Activated CD4-positive, alpha-beta T cell treated with anti-CD3 and anti-CD28 coated beads, Interleukin-2, amount 50 U/mL, for 4 hours (primary cell): ENCODE measurements around the gene MGAT4A.

Experiments
- DNase-seq, 2 experiments: peaks; one replicate each; pipeline ENCODE4 v3.0.0-alpha.2; 2020

The MGAT4A gene

GRCh38 chr2:98569197-98569793 is 161.6 kb downstream of the MGAT4A start:
- DNase-seq: peak; percentile 64 to 68
